Heart right ventricle (tissue), 16 donors: ENCODE results near the gene ROBO1. TPM values are rescaled to one million over a fixed set of nuclear protein-coding genes. Genes with fewer than 3 reads are reported as not detected.
"Not testable (repeated sequence)": the region's sequence is repeated elsewhere in the genome, so short reads cannot be mapped to it uniquely, and the experiment has no call there.

Source experiments
- ATAC-seq, 8 donors: fragments of 200-7000 bp; cut with Tn5 transposase; one replicate each; pipeline ENCODE4 v1.9.1; 2020; ENCODE audit warnings: mild to moderate bottlenecking in 8 of 8, moderate library complexity in 8 of 8, moderate number of reproducible peaks in 1 of 8
- DNase-seq, 2 donors: peaks; one replicate each; pipeline ENCODE4 v3.0.0-alpha.2; 2020
- H3K27ac ChIP-seq, 10 donors: fragments of 200-600 bp; sonication (generic) in 2 of 10; one replicate each; pipeline versions ENCODE4 v1.5.0 to v1.8.0; 2020 to 2022; ENCODE audit warnings: mild to moderate bottlenecking in 3 of 10
- H3K27me3 ChIP-seq, 7 donors: fragments of 200-600 bp; one replicate each; pipeline ENCODE4 v1.8.0; 2021 to 2022; ENCODE audit warnings: mild to moderate bottlenecking in 2 of 7
- H3K36me3 ChIP-seq, 9 donors: fragments of 200-600 bp; sonication (generic) in 1 of 9; one replicate each; pipeline versions ENCODE4 v1.5.0 to v1.8.0; 2020 to 2022; ENCODE audit warnings: mild to moderate bottlenecking in 2 of 9
- H3K4me1 ChIP-seq, 9 donors: fragments of 200-600 bp; sonication (generic) in 1 of 9; one replicate each; pipeline versions ENCODE4 v1.5.0 to v1.8.0; 2020 to 2022; ENCODE audit warnings: mild to moderate bottlenecking in 4 of 9
- H3K4me3 ChIP-seq, 10 donors: fragments of 200-600 bp; sonication (generic) in 2 of 10; one replicate each; pipeline versions ENCODE4 v1.5.0 to v1.8.0; 2020 to 2022; ENCODE audit warnings: mild to moderate bottlenecking in 7 of 10, moderate library complexity in 2 of 10
- H3K9me3 ChIP-seq, 11 donors: fragments of 200-600 bp in 10 of 11; sonication (generic) in 2 of 11; one replicate each; pipeline versions ENCODE4 v1.5.0 to v1.8.0; 2013 to 2022; ENCODE audit warnings: mild to moderate bottlenecking in 2 of 11, control low read depth in 1 of 11, moderate library complexity in 1 of 11
- WGBS, 2 donors: extraction: QIAGEN DNeasy Blood & Tissue Kit; methylation state at CpG; one replicate each; pipeline ENCODE4 v1.1.7; 2013; ENCODE audit warnings: inconsistent platforms in 1 of 2; 5-methylcytosine and 5-hydroxymethylcytosine counted together
- intact Hi-C, 10 donors: fragments of 100-400 bp; cut with DNase I; formaldehyde crosslinking; loops; one replicate each; pipeline versions ENCODE4 v1.11.1 to v1.14.2; 2022
- polyA plus RNA-seq, 2 donors: library from polyadenylated mRNA; stranded (reverse); fragments of 200-250 nt; gene quantifications; one replicate each; pipeline ENCODE4 v1.2.3, GENCODE V29; 2013
- total RNA-seq, 10 donors: library from RNA; stranded (reverse); fragmentation: NEBNext Ultra II Directional in 3 of 10; extraction: Animal tissue kit (Norgen Biotek cat#: 25700) in 3 of 10; gene quantifications; one replicate each; pipeline versions ENCODE4 v1.2.1 to v1.2.4, GENCODE V29; 2021 to 2023
- TF ChIP-seq, protein P1 (sequence below), 9 donors: fragments of 200-600 bp; sonication (generic) in 2 of 9; IDR thresholded peaks; one replicate each; pipeline versions ENCODE4 v1.5.0 to v1.8.0; 2021 to 2022; ENCODE audit warnings: antibody characterized with exemption in 9 of 9, mild to moderate bottlenecking in 5 of 9, moderate library complexity in 1 of 9
- donor health status: Arrhythmogenic right ventricular cardiomyopathy.
- donor health status: ischemic (EF 13 %, LVEDD 7.1; RV severe dilation, severe dysfunction).
- donor health status: healthy with polysubstance abuse.
- donor health status: DM: no; HTN: yes; CAD: no.
- donor health status: DM: no; HTN: no; CAD: no.
- donor health status: ischemic (EF 25% LVEDD 6.9; RV normal size, moderate dysfunction).
- donor health status: ischemic (EF 25% LVEDD 5.7; RV mildly dilated, moderate dysfunction).
- donor health status: healthy.
- donor health status: DM: yes; HTN: yes; CAD: no.
- donor health status: Ischemic cardiomyopathy.
- donor health status: ischemic (EF 35%, LVEDD 5.7; RV mildly dilated, moderate dysfunction).
- donor health status: nonischemic (EF 11% LVEDD 7.7; RV severe dilation, severe dysfunction).
- donor health status: DM: yes; HTN: yes; CAD: no.
- donor health status: PGD.
- donor health status: ischemic (EF 29% LVEDD 5.4; RV normal size, mild dysfunction).
- donor health status: nonischemic (EF 23%, LVEDD 6.1; RV moderate dilation, normal function).

ROBO1 gene
- total and polyA plus RNA-seq, 12 donors = 2.8 to 13.9 (median 5.6) TPM

DNA sequence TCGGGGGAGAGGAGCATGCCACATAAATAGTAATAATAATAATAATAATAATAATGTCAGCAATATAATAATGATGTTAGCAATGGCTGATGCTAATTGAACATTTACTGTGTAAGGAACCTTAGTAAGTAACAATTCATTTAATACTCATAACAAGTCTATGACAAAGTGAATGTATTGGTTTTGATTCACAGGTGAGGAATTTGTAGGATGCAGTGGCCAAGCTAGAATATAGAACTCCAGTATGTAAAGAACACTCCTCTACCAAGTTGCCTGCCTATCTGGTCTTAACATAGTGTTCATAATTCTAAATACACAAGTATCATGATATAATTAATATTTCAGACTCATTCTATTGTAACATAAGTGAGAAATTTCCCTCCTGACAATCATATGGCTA, 1016.5 kb downstream of the ROBO1 start:
- H3K4me1 ChIP-seq = no peaks in the 10 kb centered on the region
- no peak overlapping the region for H3K4me3 ChIP-seq
- no peak for DNase-seq
- WGBS, 2 donors = 84 to 93% methylated on average over 1 of the region's 1 CpG
- no peaks in the 10 kb centered on the region for H3K36me3 ChIP-seq
- H3K27ac ChIP-seq = no peak overlapping the region
- intact Hi-C loops = no loop called here
- TF ChIP-seq, protein P1, sequence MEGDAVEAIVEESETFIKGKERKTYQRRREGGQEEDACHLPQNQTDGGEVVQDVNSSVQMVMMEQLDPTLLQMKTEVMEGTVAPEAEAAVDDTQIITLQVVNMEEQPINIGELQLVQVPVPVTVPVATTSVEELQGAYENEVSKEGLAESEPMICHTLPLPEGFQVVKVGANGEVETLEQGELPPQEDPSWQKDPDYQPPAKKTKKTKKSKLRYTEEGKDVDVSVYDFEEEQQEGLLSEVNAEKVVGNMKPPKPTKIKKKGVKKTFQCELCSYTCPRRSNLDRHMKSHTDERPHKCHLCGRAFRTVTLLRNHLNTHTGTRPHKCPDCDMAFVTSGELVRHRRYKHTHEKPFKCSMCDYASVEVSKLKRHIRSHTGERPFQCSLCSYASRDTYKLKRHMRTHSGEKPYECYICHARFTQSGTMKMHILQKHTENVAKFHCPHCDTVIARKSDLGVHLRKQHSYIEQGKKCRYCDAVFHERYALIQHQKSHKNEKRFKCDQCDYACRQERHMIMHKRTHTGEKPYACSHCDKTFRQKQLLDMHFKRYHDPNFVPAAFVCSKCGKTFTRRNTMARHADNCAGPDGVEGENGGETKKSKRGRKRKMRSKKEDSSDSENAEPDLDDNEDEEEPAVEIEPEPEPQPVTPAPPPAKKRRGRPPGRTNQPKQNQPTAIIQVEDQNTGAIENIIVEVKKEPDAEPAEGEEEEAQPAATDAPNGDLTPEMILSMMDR (IDR thresholded peaks at IDR 0.05) = no peak
- peaks cover 0 to 2% (median 0%) of the 10 kb centered on the region in 11 donors for H3K9me3 ChIP-seq
- no peak for ATAC-seq
- H3K27me3 ChIP-seq = no peaks in the 10 kb centered on the region

- ATAC-seq, H3K36me3 ChIP-seq, DNase-seq, H3K9me3 ChIP-seq, H3K4me3 ChIP-seq, intact Hi-C loops, H3K27ac ChIP-seq, H3K27me3 ChIP-seq, H3K4me1 ChIP-seq: not testable (repeated sequence)
- WGBS, 2 donors = 92 to 97% methylated on average over 3 of the region's 3 CpGs
Measured at GRCh38 chr3:78750291-78750690, 1017.5 kb downstream of the ROBO1 start.

GRCh38 chr3:78749056-78749455, 1018.7 kb downstream of the ROBO1 start:
- H3K9me3 ChIP-seq = no peaks in the 10 kb centered on the region
- H3K36me3 ChIP-seq = no peaks in the 10 kb centered on the region
- H3K27ac ChIP-seq = no peak overlapping the region
- no peak for ATAC-seq
- H3K4me1 ChIP-seq = no peaks in the 10 kb centered on the region
- TF ChIP-seq, protein P1 (IDR thresholded peaks at IDR 0.05) = no peak
- H3K4me3 ChIP-seq = no peak overlapping the region
- no peaks in the 10 kb centered on the region for H3K27me3 ChIP-seq
- intact Hi-C loops = no loop called here
- no peak for DNase-seq

- DNase-seq (no peak), ATAC-seq (no peak)
- WGBS, 2 donors = 95 to 96% methylated on average over 5 of the region's 5 CpGs
Measured at GRCh38 chr3:78745847-78746246, 1022.0 kb downstream of the ROBO1 start.

DNA sequence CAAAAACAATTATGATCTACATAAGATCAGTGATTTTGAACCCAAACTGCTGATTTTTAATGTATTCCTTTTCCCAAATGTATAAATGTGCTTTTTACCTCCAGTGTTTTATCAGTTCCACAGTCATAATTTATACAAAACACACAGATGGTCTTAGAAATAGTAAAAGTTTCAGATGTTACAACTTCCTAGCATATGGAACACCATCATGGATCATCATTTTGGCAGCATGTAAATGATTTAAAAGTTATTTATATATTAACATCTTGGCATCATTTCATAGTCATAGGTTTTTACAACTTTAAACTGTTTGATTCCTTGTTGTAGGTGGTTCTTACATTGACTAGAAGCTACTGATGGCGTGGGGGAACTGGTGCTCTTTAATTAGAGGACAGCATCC, 1025.3 kb downstream of the ROBO1 start:
- Histone ChIP-seq H3K36me3 (no peaks in the 10 kb centered on the region), H3K4me1 (peaks cover 0 to 13% (median 0%) of the 10 kb centered on the region in 9 donors), H3K4me3 (no peak overlapping the region), H3K27me3 (no peaks in the 10 kb centered on the region), H3K27ac (no peak overlapping the region), H3K9me3 (no peaks in the 10 kb centered on the region)
- intact Hi-C loops = no loop called here
- WGBS, 2 donors = 88 to 100% methylated on average over 1 of the region's 1 CpG
- no peak for DNase-seq
- TF ChIP-seq, protein P1 (IDR thresholded peaks at IDR 0.05) = no peak
- ATAC-seq = no peak

More at GRCh38 chr3:78745847-78746246, 1022.0 kb downstream of the ROBO1 start:
- H3K36me3 ChIP-seq = no peaks in the 10 kb centered on the region
- H3K27ac ChIP-seq = no peak overlapping the region
- TF ChIP-seq, protein P1 (IDR thresholded peaks at IDR 0.05) = no peak
- H3K9me3 ChIP-seq = no peaks in the 10 kb centered on the region
- intact Hi-C loops = no loop called here
- no peaks in the 10 kb centered on the region for H3K27me3 ChIP-seq
- H3K4me3 ChIP-seq = no peak overlapping the region
- no peaks in the 10 kb centered on the region for H3K4me1 ChIP-seq
